Testis (tissue), 3 donors: ENCODE measurements around the gene NAPSA. TPM values are rescaled to one million over a fixed set of nuclear protein-coding genes. Genes with fewer than 3 reads are reported as not detected.
"Not testable (repeated sequence)": the region's sequence is repeated elsewhere in the genome, so short reads cannot be mapped to it uniquely, and the experiment has no call there.

Experiments
- DNase-seq: peaks from one replicate; pipeline ENCODE4 v3.0.0-alpha.2; 2019
- H3K27ac ChIP-seq, 2 donors: fragments of 200-600 bp; sonication (generic); one replicate each; pipeline ENCODE4 v1.5.1; 2019
- H3K27me3 ChIP-seq: fragments of 200-600 bp; sonication (generic); one replicate; pipeline ENCODE4 v1.5.1; 2019
- H3K36me3 ChIP-seq: fragments of 200-600 bp; sonication (generic); one replicate; pipeline ENCODE4 v1.5.1; 2017; ENCODE audit warnings: low read depth; ENCODE audit errors: missing control alignments
- H3K4me1 ChIP-seq: fragments of 200-600 bp; sonication (generic); one replicate; pipeline ENCODE4 v1.5.1; 2019
- H3K4me3 ChIP-seq, 2 donors: fragments of 200-600 bp; sonication (generic); one replicate each; pipeline ENCODE4 v1.5.1; 2017 to 2019
- H3K9me3 ChIP-seq: fragments of 200-600 bp; sonication (generic); one replicate; pipeline ENCODE4 v1.5.1; 2017
- CTCF ChIP-seq, 3 experiments: fragments of 450-650 bp in 2 of 3; fragments of 200-600 bp in 1 of 3; sonication (generic) in 1 of 3; IDR thresholded peaks; one replicate each; pipeline ENCODE4 v1.5.1; 2016 to 2019; ENCODE audit warnings: antibody characterized with exemption in 3 of 3, mild to moderate bottlenecking in 2 of 3, moderate library complexity in 1 of 3
- POLR2A ChIP-seq: fragments of 450-650 bp; IDR thresholded peaks from one replicate; pipeline ENCODE4 v1.6.1; 2017; ENCODE audit warnings: antibody characterized with exemption, mild to moderate bottlenecking, moderate library complexity
- WGBS, 2 donors: methylation state at CpG; one replicate each; pipeline ENCODE4 v1.1.5; 2018; 5-methylcytosine and 5-hydroxymethylcytosine counted together
- intact Hi-C: fragments of 100-400 bp; cut with DNase I; formaldehyde crosslinking; loops from one replicate; pipeline ENCODE4 v1.15.1; 2023; ENCODE audit warnings: low total_unique reads
- polyA plus RNA-seq: library from polyadenylated mRNA; stranded (reverse); fragments of 350-450 nt; fragmentation: Illumina TruSeq; extraction: RNeasy Lipid Tissue Mini Kit (QIAGEN cat#74804); gene quantifications from one replicate; pipeline ENCODE4 v1.2.3, GENCODE V29; 2014; ENCODE audit warnings: low read depth, low replicate concordance; ENCODE audit not compliant: insufficient read depth
- total RNA-seq, 2 donors: library from RNA; depleted of rRNA; stranded (reverse); fragments of >200 nt; gene quantifications; one replicate each; pipeline ENCODE4 v1.2.3, GENCODE V29; 2016

Gene NAPSA
- total and polyA plus RNA-seq, 3 donors from 2014 or later: 1.3 to 11.5 (median 2.0) TPM

- TF ChIP-seq POLR2A (no peak), CTCF (IDR thresholded peaks at IDR 0.05) (no peak)
- Histone ChIP-seq H3K4me3 (no peak overlapping the region), H3K4me1 (no peaks in the 10 kb centered on the region), H3K27ac (no peak overlapping the region), H3K27me3 (no peaks in the 10 kb centered on the region), H3K36me3 (no peaks in the 10 kb centered on the region), H3K9me3 (no peaks in the 10 kb centered on the region)
- intact Hi-C loops: no loop called here
- no peak for DNase-seq
Measured at GRCh38 chr19:50340331-50340730, 25.1 kb downstream of the NAPSA start.

GRCh38 chr19:50337031-50337430, 28.4 kb downstream of the NAPSA start:
- H3K9me3 ChIP-seq, intact Hi-C loops, H3K4me1 ChIP-seq, H3K4me3 ChIP-seq, H3K27me3 ChIP-seq, DNase-seq, H3K36me3 ChIP-seq, H3K27ac ChIP-seq: not testable (repeated sequence)
- WGBS, 2 donors: 86 to 91% methylated on average over 6 of the region's 6 CpGs

GRCh38 chr19:50334741-50335421, 30.6 kb downstream of the NAPSA start:
- Histone ChIP-seq H3K27me3 (no peaks in the 10 kb centered on the region), H3K27ac (no peak overlapping the region), H3K36me3 (no peaks in the 10 kb centered on the region), H3K4me3 (no peak overlapping the region), H3K4me1 (peaks cover 10% of the 10 kb centered on the region), H3K9me3 (no peaks in the 10 kb centered on the region)
- intact Hi-C loops: no loop called here
- 83 to 90% methylated on average over 7 to 12 of the region's 12 CpGs for WGBS, 2 donors
- no peak for DNase-seq
- TF ChIP-seq POLR2A (no peak), CTCF (IDR thresholded peaks at IDR 0.05) (no peak)

GRCh38 chr19:50333737-50334617, 31.5 kb downstream of the NAPSA start:
- intact Hi-C loops: no loop called here
- TF ChIP-seq CTCF (IDR thresholded peaks at IDR 0.05) (no peak), POLR2A (no peak)
- H3K4me1 ChIP-seq: peaks cover 14% of the 10 kb centered on the region
- peak overlapping the region; percentile 9 to 81 for H3K27ac ChIP-seq
- no peaks in the 10 kb centered on the region for H3K36me3 ChIP-seq
- H3K4me3 ChIP-seq: peak overlapping the region; percentile 48 to 55
- no peaks in the 10 kb centered on the region for H3K9me3 ChIP-seq
- 7 to 10% methylated on average over 36 to 54 of the region's 54 CpGs for WGBS, 2 donors
- no peaks in the 10 kb centered on the region for H3K27me3 ChIP-seq
- DNase-seq: peak; percentile 80

- TF ChIP-seq CTCF (IDR thresholded peaks at IDR 0.05): no peak
- TF ChIP-seq POLR2A: no peak
- no peaks in the 10 kb centered on the region for H3K27me3 ChIP-seq
- 1 to 2% methylated on average over 21 to 34 of the region's 34 CpGs for WGBS, 2 donors
- H3K4me3 ChIP-seq: peak overlapping the region; percentile 48 to 55
- H3K9me3 ChIP-seq: no peaks in the 10 kb centered on the region
- intact Hi-C loops: no loop called here
- DNase-seq: peak; percentile 93
- H3K27ac ChIP-seq: peak overlapping the region; percentile 18 to 81
- H3K36me3 ChIP-seq: no peaks in the 10 kb centered on the region
- peaks cover 14% of the 10 kb centered on the region for H3K4me1 ChIP-seq
Measured at GRCh38 chr19:50333235-50333736, 32.2 kb downstream of the NAPSA start.
